ENCODE results near the gene NOX4. TPM values are rescaled to one million over a fixed set of nuclear protein-coding genes. Genes with fewer than 3 reads are reported as not detected.
"Not testable (repeated sequence)": the region's sequence is repeated elsewhere in the genome, so short reads cannot be mapped to it uniquely, and the experiment has no call there.

NOX4 gene
- total and polyA plus RNA-seq, 10 of the 15 experiments (the other 5 are each of a cell fraction or from before 2014, with no cell fraction given), result not detected

DNA sequence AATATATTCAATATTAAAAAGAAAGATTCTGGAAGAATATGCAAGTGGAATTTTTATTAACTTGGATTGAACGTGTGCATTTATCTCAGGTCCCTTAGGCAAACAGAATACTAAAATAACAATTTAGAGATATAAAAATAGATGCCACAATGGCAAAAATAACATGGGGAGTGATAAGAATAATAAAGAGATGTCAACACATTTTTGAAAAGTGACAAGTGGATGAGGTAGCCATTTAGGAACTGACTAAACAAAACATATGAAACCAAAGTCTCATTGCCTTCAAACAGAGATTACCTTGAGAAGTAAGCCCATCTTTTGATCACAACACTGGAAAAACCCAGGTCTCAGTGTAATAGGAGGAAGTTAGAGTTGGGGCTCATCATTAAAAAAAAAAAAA lies 112.2 kb downstream of the NOX4 start:
- 0% methylated on average over 1 of the region's 1 CpG for WGBS (ENCODE audit: insufficient coverage, insufficient replicate concordance, low lambda C conversion rate, missing lambda C conversion rate)
- ATAC-seq; H3K4me2 ChIP-seq (ENCODE audit: control insufficient read depth, insufficient read depth); DNase-seq (ENCODE audit: low read depth, low spot score); BruUV-seq (replicated peaks); CTCF ChIA-PET; H3K36me3 ChIP-seq (ENCODE audit: control insufficient read depth in 2 of 2, insufficient read depth in 2 of 2, low read length in 1 of 2); H3K79me2 ChIP-seq (ENCODE audit: control insufficient read depth, insufficient read depth, low read length); H3K4me1 ChIP-seq (ENCODE audit: control insufficient read depth, insufficient read depth, low read length); POLR2A ChIA-PET; H4K20me1 ChIP-seq (ENCODE audit: control insufficient read depth, insufficient read depth); in situ Hi-C loops (cut with MboI); intact Hi-C loops (cut with micrococcal nuclease; ENCODE audit: unreplicated experiment); RAD21 ChIA-PET (ENCODE audit: unreplicated experiment); H3K9me3 ChIP-seq (replicated peaks; ENCODE audit: control insufficient read depth, insufficient read depth, low read length); H3K4me3 ChIP-seq; H3K9ac ChIP-seq (ENCODE audit: control insufficient read depth, insufficient read depth, low read length); SMC1A ChIA-PET (ENCODE audit: uncharacterized antibody, unreplicated experiment); H2AFZ ChIP-seq (ENCODE audit: control insufficient read depth, low read depth, low read length); FAIRE-seq; H3K27ac ChIP-seq (ENCODE audit: control insufficient read depth, insufficient read depth); H3K27me3 ChIP-seq (replicated peaks in 1 of 2; ENCODE audit: control insufficient read depth in 2 of 2, insufficient read depth in 2 of 2, low read length in 1 of 2): not testable (repeated sequence)

DNA sequence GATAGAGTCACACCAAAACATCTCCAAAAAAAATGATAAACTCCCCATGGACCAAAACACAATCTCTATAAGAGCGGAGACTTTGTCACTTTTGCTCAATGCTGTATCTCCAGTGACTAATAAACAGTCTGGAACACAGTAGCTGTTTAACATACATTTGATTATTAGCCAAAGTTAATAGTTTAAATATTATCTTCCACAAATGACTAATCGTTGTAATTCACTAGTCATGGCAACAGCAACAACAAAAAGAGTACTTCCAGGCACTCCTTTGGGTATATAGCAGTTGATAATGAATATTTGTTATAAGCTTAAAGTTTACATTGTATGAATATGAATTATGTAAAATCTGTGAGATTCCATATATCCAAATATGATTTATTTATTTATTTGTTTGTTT lies 121.8 kb downstream of the NOX4 start:
- ATAC-seq; H4K20me1 ChIP-seq (ENCODE audit: control insufficient read depth, insufficient read depth); FAIRE-seq; H3K27me3 ChIP-seq (replicated peaks in 1 of 2; ENCODE audit: control insufficient read depth in 2 of 2, insufficient read depth in 2 of 2, low read length in 1 of 2); H3K9ac ChIP-seq (ENCODE audit: control insufficient read depth, insufficient read depth, low read length); CTCF ChIA-PET; H3K79me2 ChIP-seq (ENCODE audit: control insufficient read depth, insufficient read depth, low read length); POLR2A ChIA-PET; H3K9me3 ChIP-seq (replicated peaks; ENCODE audit: control insufficient read depth, insufficient read depth, low read length); H3K4me3 ChIP-seq; intact Hi-C loops (cut with micrococcal nuclease; ENCODE audit: unreplicated experiment); SMC1A ChIA-PET (ENCODE audit: uncharacterized antibody, unreplicated experiment); H3K36me3 ChIP-seq (ENCODE audit: control insufficient read depth in 2 of 2, insufficient read depth in 2 of 2, low read length in 1 of 2); DNase-seq (ENCODE audit: low read depth, low spot score); H3K27ac ChIP-seq (ENCODE audit: control insufficient read depth, insufficient read depth); H2AFZ ChIP-seq (ENCODE audit: control insufficient read depth, low read depth, low read length); RAD21 ChIA-PET (ENCODE audit: unreplicated experiment); H3K4me1 ChIP-seq (ENCODE audit: control insufficient read depth, insufficient read depth, low read length); H3K4me2 ChIP-seq (ENCODE audit: control insufficient read depth, insufficient read depth); in situ Hi-C loops (cut with MboI); BruUV-seq (replicated peaks): not testable (repeated sequence)
- 5% methylated on average over 2 of the region's 2 CpGs for WGBS (ENCODE audit: insufficient coverage, insufficient replicate concordance, low lambda C conversion rate, missing lambda C conversion rate)

- FAIRE-seq; H3K79me2 ChIP-seq (ENCODE audit: control insufficient read depth, insufficient read depth, low read length); H3K9me3 ChIP-seq (replicated peaks; ENCODE audit: control insufficient read depth, insufficient read depth, low read length); ATAC-seq; H3K36me3 ChIP-seq (ENCODE audit: control insufficient read depth in 2 of 2, insufficient read depth in 2 of 2, low read length in 1 of 2); H3K4me3 ChIP-seq; H3K27me3 ChIP-seq (replicated peaks in 1 of 2; ENCODE audit: control insufficient read depth in 2 of 2, insufficient read depth in 2 of 2, low read length in 1 of 2); intact Hi-C loops (cut with micrococcal nuclease; ENCODE audit: unreplicated experiment); H3K27ac ChIP-seq (ENCODE audit: control insufficient read depth, insufficient read depth); H3K9ac ChIP-seq (ENCODE audit: control insufficient read depth, insufficient read depth, low read length); SMC1A ChIA-PET (ENCODE audit: uncharacterized antibody, unreplicated experiment); BruUV-seq (replicated peaks); H2AFZ ChIP-seq (ENCODE audit: control insufficient read depth, low read depth, low read length); H3K4me2 ChIP-seq (ENCODE audit: control insufficient read depth, insufficient read depth); in situ Hi-C loops (cut with MboI); H4K20me1 ChIP-seq (ENCODE audit: control insufficient read depth, insufficient read depth); H3K4me1 ChIP-seq (ENCODE audit: control insufficient read depth, insufficient read depth, low read length); RAD21 ChIA-PET (ENCODE audit: unreplicated experiment); CTCF ChIA-PET; DNase-seq (ENCODE audit: low read depth, low spot score): not testable (repeated sequence)
- WGBS (ENCODE audit: insufficient coverage, insufficient replicate concordance, low lambda C conversion rate, missing lambda C conversion rate), result 87% methylated on average over 2 of the region's 2 CpGs
- POLR2A ChIA-PET, result interaction anchor here (0.7 kb wide), 1 partner anchor 1470 kb away, joined by 5 read pairs; no protein-coding TSS in a partner anchor
Observed at GRCh38 chr11:89364856-89365255, 126.3 kb downstream of the NOX4 start.

Measured in GM12878 (cell line).